ENCODE data around the gene ECSIT.

ECSIT gene

DNA sequence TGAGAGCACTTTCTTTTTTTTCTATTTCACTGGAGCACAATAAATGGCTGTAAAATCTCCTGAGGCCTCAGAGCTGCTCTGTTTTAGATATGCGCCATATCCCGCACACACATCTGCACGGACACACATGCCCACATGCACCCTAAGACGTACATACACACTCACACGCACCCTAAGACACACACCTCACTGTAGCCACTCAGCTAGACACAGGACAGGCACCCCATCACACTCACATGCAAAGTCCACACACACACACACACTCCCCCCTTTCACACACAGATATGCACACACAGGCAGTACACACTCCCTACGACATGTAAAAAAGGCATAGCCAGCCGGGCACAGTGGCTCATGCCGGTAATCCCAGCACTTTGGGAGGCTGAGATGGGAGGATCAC, 21.3 kb upstream of the ECSIT start:
- DNase-seq: no peak

DNA sequence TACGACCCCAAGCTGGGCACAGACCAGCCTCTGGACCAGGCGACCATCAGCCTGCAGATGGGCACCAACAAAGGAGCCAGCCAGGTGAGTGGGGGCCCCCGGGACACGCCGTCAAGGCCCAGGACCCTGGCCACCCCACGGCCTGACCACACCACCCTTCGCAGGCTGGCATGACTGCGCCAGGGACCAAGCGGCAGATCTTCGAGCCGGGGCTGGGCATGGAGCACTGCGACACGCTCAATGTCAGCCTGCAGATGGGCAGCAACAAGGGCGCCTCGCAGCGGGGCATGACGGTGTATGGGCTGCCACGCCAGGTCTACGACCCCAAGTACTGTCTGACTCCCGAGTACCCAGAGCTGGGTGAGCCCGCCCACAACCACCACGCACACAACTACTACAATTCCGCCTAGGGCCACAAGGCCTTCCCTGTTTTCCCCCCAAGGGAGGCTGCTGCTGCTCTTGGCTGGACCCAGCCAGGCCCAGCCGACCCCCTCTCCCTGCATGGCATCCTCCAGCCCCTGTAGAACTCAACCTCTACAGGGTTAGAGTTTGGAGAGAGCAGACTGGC, 20.5 kb upstream of the ECSIT start:
- no peak for DNase-seq

DNA sequence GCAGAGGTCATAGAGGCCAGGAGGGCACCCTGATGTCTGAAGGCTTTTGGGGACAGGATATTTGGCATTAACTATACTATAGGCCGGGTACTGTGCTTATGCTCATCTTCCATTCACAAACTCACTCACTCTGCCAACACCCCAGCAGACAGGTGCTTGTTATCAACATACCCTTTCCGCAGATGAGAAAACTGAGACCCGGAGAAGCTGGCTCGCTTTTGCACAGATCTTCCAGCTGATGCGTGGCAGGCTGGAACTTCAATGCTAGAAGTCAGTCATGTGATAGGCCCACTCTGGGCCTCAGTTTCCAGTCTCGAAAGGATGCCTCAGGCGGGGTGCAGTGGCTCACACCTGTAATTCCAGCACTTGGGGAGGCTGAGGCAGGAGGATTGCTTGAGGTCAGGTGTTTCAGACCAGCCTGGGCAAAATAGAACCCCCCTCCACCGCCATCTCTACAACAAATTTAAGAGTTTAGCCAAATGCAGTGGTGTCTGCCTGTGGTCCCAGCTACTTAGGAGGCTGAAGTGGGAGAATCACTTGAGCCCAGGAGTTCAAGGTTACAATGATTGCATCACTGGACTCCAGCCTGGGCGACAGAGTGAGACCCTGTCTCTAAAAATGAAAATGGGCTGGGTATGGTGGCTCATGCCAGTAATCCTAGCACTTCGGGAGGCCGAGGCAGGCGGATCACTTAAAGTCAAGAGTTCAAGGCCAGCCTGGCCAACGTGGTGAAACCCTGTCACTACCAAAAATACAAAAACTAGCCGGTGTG, 19.2 kb upstream of the ECSIT start:
- DNase-seq: no peak

DNA sequence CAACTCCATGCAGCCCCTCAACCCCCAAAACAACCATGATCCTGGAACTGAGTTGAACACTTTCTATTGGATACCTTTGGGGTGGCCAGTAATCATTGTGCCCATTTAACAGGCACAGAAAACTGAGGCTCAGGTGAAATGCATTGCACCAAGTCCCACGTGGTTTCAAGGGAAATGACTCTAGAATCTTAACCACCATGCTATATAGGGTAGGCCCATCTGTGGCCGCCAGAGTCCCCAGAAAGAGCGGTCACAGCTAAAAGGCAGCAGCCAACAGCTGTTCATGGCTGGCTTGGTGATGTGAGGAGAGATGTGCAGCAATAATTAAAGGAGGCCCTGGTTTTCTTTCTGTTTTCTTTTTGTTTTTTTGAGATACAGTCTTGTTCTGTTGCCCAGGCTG, 12.3 kb upstream of the ECSIT start:
- DNase-seq: no peak

DNA sequence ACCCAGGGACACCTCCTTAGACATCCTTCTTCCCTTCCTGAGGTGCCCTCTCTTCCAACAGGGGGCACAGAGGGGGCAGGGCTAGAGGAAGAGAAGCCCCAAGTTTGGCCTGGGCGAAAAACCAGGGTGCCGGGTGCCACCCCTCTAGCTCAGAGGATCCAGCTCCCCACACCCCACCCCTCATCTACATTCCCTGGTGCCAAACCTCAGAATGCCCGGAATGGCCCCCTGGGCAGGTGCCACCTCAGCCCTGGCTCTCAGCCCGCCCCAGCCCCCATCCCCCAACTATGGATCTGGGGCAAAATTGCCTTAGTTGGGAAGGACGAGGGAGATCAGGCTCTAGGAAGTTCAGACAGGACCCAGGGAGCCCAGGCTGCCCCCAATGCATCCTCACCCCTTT, 11.7 kb upstream of the ECSIT start:
- DNase-seq: no peak

DNA sequence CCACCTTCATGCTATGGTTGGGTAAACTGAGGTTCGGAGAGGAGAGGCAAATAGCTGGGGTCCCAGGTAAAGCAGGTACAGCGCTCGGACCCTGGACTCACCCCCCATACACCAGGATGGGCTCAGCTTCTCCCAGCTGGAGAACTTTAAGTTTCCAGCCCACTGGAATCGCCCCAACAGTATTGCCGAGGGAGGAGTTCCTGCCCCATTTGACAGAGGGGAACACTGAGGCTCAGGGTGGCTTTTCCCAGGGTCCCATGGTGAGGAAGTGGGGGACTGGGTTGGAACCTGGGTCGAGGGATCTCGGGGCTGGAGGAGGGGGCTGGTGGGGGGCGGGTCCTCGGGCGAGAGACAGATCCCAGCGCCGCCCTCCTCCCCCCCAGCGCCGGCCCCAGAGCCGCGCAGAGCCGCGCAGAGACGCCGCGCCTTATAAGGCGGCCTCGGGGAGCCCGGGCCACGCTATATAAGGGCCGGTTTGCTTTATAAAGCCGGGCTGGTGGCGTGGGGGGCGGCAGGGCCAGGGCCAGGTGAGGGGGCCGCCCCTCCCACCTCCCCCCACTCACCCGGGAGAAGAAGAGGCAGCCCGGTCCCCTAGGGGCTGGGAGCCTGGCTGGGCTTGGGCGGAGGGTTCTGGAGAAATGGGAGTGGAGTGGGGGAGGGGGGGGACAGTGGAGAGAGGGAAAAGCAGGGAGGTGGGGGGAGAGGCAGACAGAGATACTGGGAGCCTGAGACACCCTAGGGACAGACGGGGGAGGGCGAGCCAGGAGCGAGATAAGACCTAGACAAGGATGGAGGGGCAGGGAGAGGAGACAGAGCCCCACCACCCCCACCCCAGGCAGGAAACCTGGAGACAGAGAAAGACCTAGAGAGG, 10.8 kb upstream of the ECSIT start:
- DNase-seq: peak in 1 of 58 donors; percentile 52

DNA sequence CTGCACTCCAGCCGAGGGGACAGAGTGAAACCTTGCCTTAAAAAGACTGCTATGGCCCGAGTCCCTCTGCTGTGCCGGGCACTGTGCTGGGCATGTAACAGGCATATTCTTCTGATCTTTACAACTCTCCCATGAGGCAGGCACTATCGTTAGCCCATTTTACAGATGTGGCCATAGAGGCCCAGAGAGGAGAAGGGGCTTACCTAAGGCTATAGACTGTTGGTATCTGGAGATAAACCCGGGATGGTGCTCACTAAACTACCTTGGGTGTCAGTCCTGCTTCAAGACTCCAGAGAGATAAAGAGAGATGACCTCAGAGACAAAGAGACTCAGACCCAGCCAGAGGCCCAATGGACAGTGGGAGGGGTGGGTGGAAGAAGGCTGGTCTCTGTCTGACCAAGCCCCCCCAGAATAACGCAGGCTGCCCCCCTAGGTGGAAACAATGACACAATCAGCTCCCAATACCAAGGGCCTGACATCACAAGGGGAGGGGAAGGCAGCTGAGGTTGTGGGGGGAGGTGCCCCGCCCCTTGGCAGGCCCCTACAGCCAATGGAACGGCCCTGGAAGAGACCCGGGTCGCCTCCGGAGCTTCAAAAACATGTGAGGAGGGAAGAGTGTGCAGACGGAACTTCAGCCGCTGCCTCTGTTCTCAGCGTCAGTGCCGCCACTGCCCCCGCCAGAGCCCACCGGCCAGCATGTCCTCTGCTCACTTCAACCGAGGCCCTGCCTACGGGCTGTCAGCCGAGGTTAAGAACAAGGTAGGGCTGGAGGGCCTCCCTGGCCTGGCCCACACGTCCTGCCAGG, 9.5 kb upstream of the ECSIT start, which contains the start of gene CNN1:
Gene CNN1 (plus strand): TSS at position 620 of the 805 bp plus-strand sequence. CDS start 77 bp downstream, at position 697.
- DNase-seq: no peak

DNA sequence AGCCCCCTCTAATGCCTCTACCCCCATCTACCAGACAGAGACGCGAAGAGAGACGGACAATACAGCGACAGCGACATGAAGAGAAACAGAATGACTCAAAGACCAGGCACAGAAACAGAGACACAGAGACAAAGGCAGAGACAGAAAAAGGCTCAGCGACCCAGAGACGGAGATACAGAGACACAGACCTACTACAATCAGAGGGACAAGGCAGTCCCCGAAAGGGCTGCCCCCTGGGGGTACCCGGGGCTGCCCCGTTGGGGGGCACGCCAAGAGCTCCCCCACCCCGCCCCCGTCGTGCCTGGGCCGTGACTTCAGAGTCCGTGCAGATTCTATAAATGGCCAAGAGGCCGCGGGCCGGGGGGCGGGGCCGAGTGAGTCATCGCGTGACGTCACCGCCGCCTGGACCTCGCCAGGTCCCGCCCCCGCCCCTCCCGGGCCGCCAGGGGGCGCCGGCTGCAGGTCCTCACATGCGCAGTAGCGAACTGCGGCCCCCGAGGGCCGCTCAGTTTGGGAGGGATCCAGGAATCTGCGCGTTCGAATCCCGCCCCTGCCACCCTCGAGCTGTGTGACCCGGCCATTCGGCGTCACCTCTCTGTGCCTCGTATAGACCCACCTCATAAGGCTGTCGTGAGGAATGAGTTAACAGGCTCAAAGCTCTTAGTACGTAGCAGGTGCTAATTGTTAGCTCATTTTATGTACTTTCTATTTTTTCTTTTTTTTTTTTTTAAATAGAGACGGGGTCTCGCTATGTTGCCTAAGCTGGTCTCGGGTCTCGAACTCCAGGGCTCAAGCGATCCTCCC, 7.1 kb upstream of the ECSIT start:
- DNase-seq: peak in 56 of 58 donors; percentile 3 to 94 (median 77)

DNA sequence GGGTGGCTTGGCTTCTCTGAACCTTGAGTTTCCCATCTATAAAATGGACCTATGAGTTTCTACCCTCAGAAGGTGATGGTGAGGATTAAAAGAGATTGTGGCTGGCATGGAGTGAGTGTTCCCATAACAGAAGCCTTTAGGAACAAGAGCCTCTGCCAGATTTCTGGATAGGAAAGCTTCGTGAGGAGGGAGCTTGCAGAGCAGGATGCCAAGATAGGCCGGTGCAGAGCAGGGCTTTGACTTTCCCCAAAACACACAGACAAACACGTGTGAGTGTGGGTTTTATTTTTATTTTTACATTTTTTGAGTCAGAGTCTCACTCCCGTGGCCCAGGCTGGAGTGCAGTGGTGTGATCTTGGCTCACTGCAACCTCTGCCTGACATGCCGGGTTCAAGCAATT, 6.0 kb upstream of the ECSIT start:
- DNase-seq: peak in 4 of 58 donors; percentile 1 to 33 (median 12)

DNA sequence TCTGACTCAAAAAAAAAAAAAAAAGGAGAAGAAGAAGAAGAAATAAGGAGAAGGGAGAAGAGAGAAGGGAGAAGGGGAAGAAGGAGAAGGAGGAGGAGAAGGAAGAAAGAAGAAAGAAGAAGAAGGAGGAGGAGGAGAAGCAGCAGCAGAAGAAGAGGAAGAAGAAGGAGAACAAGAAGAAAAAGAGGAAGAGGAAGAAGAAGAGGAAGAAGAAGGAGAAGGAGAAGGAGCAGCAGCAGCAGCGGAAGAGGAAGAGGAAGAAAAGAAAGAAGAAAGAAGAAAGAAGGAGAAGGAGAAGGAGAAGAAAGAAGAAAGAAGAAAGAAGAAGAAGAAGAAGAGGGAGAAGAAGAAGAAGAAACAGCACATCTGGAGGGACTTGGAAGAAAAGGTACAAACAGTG, 5.6 kb upstream of the ECSIT start:
- no peak for DNase-seq

DNA sequence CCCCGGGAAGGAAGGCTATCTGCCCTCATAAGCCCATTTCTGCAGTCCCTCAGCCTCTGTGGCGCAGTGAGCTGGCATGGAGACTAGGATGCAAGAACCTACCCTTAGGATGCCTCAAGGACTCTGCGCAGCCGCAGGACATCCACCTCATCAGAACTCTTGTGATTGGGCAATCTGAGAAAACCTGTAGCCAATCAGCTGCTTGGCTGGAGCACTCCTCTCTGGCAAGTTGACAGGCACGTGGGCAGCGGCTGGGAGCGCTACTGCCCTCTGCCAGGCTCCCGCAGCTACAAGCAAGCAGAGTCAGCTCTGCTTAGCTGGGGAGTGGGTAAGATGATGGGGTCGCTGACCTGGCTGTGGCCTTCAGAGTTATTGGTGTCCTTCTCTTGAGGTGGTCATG, 1.5 kb upstream of the ECSIT start:
- peak; percentile 38 to 96 (median 87) for DNase-seq

DNA sequence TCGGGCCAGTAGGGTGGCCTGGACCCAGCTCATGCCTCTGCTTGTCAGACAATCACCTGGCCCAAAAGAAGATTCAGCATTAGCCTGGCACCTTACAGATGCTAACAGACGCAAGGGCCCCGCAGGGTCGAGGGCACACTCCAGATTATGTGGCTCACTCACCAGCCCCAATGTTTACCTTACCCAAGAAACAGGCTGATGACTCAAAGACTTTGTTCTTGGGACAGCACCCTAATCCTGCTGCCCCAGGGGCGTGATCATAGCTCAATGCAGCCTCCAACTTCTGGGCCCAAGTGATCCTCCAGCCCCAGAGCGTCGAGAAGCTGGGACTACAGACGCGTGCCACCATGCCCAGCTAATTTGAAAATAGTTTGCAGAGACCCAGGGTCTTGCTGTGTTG, 9.8 kb downstream of the ECSIT start:
- no peak for DNase-seq

DNA sequence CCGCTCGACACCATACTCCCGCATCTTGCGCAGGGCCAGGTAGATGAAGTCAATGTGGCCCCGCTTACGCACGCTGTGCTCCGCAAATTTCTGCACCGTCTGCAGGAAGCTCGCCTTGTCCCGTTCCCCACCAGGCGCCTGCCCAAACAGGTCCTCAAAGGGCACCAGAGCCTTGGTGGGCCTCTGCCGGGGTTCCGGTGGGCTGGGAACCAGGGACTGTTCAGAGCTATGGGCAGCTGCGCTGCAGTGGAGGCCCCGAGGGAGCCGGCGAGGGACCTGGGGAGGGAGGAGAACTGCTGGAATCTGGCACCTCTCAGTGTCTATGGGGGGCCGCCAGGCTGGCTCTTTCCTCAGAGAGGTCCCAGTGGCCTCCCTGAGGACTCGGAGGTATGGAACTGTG, 15.0 kb downstream of the ECSIT start:
- DNase-seq: no peak

DNA sequence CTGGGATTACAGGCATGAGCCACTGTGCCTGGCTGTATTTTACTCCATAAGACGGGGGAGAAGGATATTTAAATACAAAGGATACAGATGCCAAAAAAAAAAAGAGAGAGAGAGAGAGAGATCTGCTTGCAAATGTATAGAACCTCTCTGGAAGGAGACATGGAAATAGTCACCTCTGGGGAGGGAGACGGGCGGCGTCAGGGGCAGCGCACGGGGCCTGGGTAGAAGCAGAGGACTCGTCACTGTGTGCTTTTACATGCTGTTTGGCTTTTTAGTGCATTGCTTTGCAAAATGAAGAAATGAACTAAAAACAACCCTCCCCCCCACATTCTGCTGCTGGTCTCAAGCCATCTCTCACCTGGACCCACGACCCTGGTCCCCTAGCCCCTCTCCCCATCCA, 18.5 kb downstream of the ECSIT start:
- DNase-seq: no peak

DNA sequence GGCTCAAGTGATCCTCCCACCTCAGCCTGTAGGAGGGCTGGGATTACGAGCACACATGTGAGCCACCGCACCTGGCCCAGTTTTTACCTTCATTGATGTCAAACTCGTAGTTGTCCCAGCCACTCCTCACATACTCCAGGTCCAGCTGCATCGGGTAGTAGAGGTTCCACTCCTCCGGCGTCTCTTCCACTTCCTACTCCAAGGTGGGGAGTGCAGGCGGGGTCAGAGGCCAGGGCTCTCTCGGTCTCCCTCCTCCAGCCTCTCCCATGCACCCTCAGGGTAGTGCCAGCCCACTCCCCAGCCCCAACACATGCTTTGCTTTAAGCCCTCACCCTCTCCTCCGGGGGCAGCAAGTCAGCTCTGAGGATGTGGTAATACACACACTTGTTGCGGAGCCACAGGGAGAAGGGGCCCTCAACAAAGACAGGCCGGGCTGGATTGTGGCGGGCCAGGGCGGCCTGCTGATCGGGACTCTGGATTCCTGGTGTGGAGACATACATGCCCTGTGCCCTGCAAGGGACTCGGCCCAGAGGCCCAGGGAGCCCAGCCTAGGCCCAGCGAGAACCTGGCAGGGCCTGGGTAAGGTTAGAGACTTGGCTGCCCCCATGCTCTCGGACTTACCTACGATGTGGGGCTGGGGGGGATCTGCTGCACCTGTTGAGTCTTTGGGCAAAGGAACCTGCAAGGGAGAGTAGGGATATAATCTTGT, 21.4 kb downstream of the ECSIT start:
- no peak for DNase-seq

DNA sequence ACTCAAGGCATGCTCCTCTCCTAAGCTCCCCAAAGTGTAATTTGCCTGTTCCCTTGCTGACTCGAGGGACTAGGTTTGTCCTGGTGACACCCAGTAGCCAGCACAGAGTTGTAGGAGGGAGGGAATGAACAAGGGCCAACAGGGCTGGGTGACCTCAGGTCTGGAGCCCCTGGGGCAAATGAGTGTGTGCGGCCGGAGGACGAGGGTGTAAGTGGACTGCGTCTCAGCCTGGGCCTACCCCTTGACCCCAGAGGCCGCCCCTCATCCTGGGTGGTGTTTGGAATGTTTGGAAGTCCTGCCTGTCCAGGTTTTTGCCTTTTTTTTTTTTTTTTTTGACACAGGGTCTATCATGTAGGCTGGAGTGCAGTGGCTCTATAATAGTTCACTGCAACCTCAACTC, 22.0 kb downstream of the ECSIT start:
- DNase-seq: peak in 1 of 58 donors; percentile 6

DNA sequence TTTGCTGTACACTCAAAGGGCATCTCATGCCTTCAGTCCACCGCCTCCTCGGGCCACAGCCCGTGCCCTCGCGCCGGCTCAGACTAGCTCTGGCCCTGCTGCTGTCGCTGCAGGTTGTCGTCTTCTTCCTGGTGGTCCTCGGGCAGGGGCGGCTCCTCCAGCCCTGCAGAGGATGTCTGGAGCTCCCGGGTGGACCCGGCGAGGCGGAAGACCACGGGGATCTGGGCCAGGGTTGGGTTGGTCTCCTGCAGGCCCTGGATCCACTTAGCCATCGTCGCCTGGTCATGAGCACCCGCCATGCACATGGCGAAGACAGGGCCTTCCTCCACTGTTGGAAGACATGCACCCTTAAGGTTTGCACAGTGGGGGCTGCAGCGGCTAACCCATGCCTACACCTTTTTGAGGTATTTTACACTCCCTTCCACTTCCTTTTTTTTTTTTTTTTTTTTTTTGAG, 22.8 kb downstream of the ECSIT start:
- peak in 7 of 58 donors; percentile 43 to 83 (median 62) for DNase-seq

DNA sequence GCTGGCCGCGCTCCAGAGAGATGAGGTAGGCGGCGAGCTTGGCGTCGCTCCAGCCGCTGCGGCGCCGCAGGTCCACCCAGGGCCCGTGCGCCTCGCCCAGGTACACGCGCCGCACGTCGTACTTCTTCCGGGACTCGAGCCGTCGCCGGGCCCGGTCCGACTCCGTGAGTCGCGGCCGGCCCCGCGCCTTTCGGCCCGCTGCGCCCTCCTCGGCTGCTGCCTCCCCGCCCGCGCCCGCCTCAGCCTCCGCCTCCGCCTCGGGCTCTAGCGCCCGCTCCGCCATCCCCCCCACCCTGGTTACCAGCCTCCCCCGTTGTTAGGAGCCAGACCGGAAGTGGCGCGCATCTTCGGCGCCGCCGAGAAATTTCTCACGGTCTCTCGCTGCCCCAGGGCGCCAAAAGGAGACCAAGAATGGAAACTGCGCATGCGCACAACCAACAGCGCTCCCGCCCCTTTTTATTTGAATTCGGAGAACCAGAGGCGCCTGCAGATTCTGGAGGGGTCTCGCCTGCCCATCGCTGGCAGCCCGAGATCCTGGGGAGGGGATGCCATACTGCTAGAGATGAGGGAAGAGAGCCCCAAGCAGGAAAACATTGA, 23.3 kb downstream of the ECSIT start, which contains the start of gene ZNF653:
Gene ZNF653 (minus strand): TSS at position 336 of the 597 bp plus-strand sequence. CDS start 53 bp downstream, at position 283.
- peak; percentile 32 to 94 (median 87) for DNase-seq

DNA sequence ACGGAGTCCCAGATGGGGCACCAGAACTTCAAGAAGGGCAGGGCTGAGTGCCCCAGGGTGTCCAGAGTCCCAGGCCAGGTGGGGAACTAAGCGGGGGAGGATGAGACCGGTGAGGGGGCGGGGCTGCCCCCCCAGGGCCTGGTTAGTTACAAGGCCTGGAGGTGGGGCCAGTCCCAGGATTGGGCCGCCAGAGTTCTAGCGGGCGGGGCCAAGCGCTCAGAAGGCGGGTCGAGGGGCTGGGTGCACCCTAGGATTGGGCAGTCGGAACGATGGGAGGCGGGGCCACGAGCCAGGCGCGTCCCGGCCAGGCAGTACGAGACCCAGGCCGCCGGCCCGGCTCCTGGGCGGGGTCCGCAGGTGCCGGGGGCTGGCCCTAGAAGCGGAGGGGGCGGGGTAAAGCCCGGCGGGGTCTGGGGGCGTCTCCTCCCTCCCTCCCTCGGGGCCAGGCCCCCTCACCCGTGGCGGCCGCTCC, 23.9 kb downstream of the ECSIT start:
- DNase-seq: peak; percentile 42 to 98 (median 92)
